ENCODE results near the gene SLC35F2. TPM values are rescaled to one million over a fixed set of nuclear protein-coding genes. Genes with fewer than 3 reads are reported as not detected.

The SLC35F2 gene
- total and polyA plus RNA-seq, 2 of the 8 experiments (the other 6 are each of a cell fraction or from before 2014, with no cell fraction given), result 15.1 to 29.7 TPM

DNA sequence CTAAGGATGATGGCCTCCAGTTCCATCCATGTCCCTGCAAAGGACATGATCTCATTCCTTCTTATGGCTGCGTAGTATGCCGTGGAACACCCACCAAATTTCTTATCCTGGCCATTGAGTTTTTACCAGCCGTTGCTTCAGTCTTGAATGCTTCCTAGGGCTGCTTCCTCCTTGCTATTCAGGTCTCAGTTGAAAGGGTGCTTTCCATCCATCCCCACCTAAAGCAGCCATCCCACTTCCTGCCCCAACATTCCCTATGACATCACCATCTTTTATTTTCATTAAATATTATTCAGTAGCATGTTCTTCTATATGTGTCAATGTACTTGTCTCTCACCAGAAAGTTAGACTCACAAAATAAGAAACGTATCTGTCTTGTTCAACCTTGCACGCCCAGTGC is 106.1 kb downstream of the SLC35F2 start (continued):
- no peak for TF ChIP-seq EGR1 (IDR thresholded peaks at IDR 0.05; ENCODE audit: borderline replicate concordance, low read depth, low read length)
- no peak for TF ChIP-seq SP2 (IDR thresholded peaks at IDR 0.05; ENCODE audit: low read length)
- no peak for TF ChIP-seq TBP (IDR thresholded peaks at IDR 0.05; ENCODE audit: low read depth, low read length)
- no peak for TF ChIP-seq KDM5A (IDR thresholded peaks at IDR 0.05; ENCODE audit: low read length)
- TF ChIP-seq TAF7 (optimal IDR thresholded peaks at IDR 0.05; ENCODE audit: borderline replicate concordance, low read depth, low read length), result no peak
- no peak for TF ChIP-seq KDM4A (IDR thresholded peaks at IDR 0.05; ENCODE audit: low read depth, low read length, severe bottlenecking)
- no peak for TF ChIP-seq CHD1 (IDR thresholded peaks at IDR 0.05; ENCODE audit: low read depth, low read length)
- no peak for TF ChIP-seq EP300 (IDR thresholded peaks at IDR 0.05; ENCODE audit: borderline replicate concordance in 1 of 2, low read depth in 2 of 2, low read length in 2 of 2)
- TF ChIP-seq SRF (IDR thresholded peaks at IDR 0.05; ENCODE audit: low read depth, low read length), result no peak

Measured in H1 (cell line).